ENCODE data around the gene LRRC1.

- TF ChIP-seq POLR2A (IDR thresholded peaks at IDR 0.05) (no peak), CTCF (IDR thresholded peaks at IDR 0.05) (no peak)
Measured at GRCh38 chr6:53770780-53771249, 24.0 kb upstream of the LRRC1 start.
